Muscle of leg (tissue), 9 donors: ENCODE data around the gene NUP88. TPM values are rescaled to one million over a fixed set of nuclear protein-coding genes. Genes with fewer than 3 reads are reported as not detected.

Experiments
- polyA plus RNA-seq, 8 donors: library from polyadenylated mRNA; unstranded; fragments of 120-200 nt; gene quantifications; one replicate each; pipeline versions ENCODE4 v1.2.1 to v1.2.3, GENCODE V29; 2013; ENCODE audit warnings: inconsistent platforms in 1 of 8, low replicate concordance in 1 of 8; ENCODE audit not compliant: insufficient read length in 8 of 8, insufficient read depth in 1 of 8
- total RNA-seq: library from RNA; stranded (reverse); fragments of 120-200 nt; gene quantifications from one replicate; pipeline ENCODE4 v1.2.4, GENCODE V29; 2013

Gene NUP88
- total and polyA plus RNA-seq, 9 donors: 41.0 to 61.9 (median 48.8) TPM

Other genes with a start within 250 kb of the NUP88 start
- gene ZNF594, start 227.8 kb downstream of the NUP88 start, total RNA-seq: 15.2 TPM
- gene ZNF594, start 227.8 kb downstream of the NUP88 start, polyA plus RNA-seq: 10 to 100 TPM in 1 of 8 donors, 1 to 10 TPM in 7; 6.5 to 11.7 (median 8.4) TPM
- gene SCIMP, start 184.8 kb downstream of the NUP88 start, total RNA-seq: 0.89 TPM
- gene SCIMP, start 184.8 kb downstream of the NUP88 start, polyA plus RNA-seq: 1 to 10 TPM in 7 of 8 donors, under 1 TPM in 1; 0.93 to 1.9 (median 1.2) TPM
- gene RABEP1, start 137.4 kb downstream of the NUP88 start, total RNA-seq: 41.7 TPM
- gene RABEP1, start 137.4 kb downstream of the NUP88 start, polyA plus RNA-seq: 10 to 100 TPM; 38.2 to 55.6 (median 51.8) TPM
- 50.8 TPM for gene RPAIN, start 520 bp upstream of the NUP88 start, total RNA-seq
- gene RPAIN, start 520 bp upstream of the NUP88 start, polyA plus RNA-seq: 10 to 100 TPM; 36.3 to 59.5 (median 45.8) TPM
- gene C1QBP, start 19.5 kb upstream of the NUP88 start, total RNA-seq: 137 TPM
- 100 to 1,000 TPM; 108 to 134 (median 120) TPM for gene C1QBP, start 19.5 kb upstream of the NUP88 start, polyA plus RNA-seq
- 5.5 TPM for gene DHX33, start 49.3 kb upstream of the NUP88 start, total RNA-seq
- gene DHX33, start 49.3 kb upstream of the NUP88 start, polyA plus RNA-seq: 10 to 100 TPM in 7 of 8 donors, 1 to 10 TPM in 1; 10.0 to 14.5 (median 11.1) TPM
- 39.3 TPM for gene DERL2, start 66.5 kb upstream of the NUP88 start, total RNA-seq
- gene DERL2, start 66.5 kb upstream of the NUP88 start, polyA plus RNA-seq: 10 to 100 TPM; 42.7 to 52.0 (median 47.2) TPM
- 17.8 TPM for gene MIS12, start 66.9 kb upstream of the NUP88 start, total RNA-seq
- gene MIS12, start 66.9 kb upstream of the NUP88 start, polyA plus RNA-seq: 10 to 100 TPM; 18.7 to 24.6 (median 21.6) TPM
- gene NLRP1, start 164.8 kb upstream of the NUP88 start, total RNA-seq: 63.9 TPM
- gene NLRP1, start 164.8 kb upstream of the NUP88 start, polyA plus RNA-seq: 10 to 100 TPM; 53.6 to 77.2 (median 67.2) TPM